GM12801 (cell line): ENCODE results near the gene PIGN.

Source experiments
- CTCF ChIP-seq: IDR thresholded peaks from one replicate; pipeline ENCODE4 v1.5.1; 2011; ENCODE audit warnings: control low read depth; ENCODE audit not compliant: insufficient read length; ENCODE audit errors: extremely low read depth

PIGN gene

GRCh38 chr18:62179213-62179612 is 7.6 kb downstream of the PIGN start:
- no peak for TF ChIP-seq CTCF

GRCh38 chr18:62177271-62177670 is 9.6 kb downstream of the PIGN start:
- TF ChIP-seq CTCF = no peak

GRCh38 chr18:62175521-62175920 is 11.3 kb downstream of the PIGN start:
- TF ChIP-seq CTCF = no peak

GRCh38 chr18:62172298-62172697 is 14.6 kb downstream of the PIGN start:
- TF ChIP-seq CTCF = no peak

GRCh38 chr18:62170857-62171256 is 16.0 kb downstream of the PIGN start:
- no peak for TF ChIP-seq CTCF

GRCh38 chr18:62165583-62165982 is 21.3 kb downstream of the PIGN start:
- TF ChIP-seq CTCF = no peak

GRCh38 chr18:62164855-62165487 is 21.9 kb downstream of the PIGN start:
- TF ChIP-seq CTCF = no peak
